ENCODE results near the gene ELMO2. TPM values are rescaled to one million over a fixed set of nuclear protein-coding genes. Genes with fewer than 3 reads are reported as not detected.

Gene ELMO2
- total RNA-seq, 6 donors from 2014 or later: 36.4 to 103 (median 46.3) TPM

DNA sequence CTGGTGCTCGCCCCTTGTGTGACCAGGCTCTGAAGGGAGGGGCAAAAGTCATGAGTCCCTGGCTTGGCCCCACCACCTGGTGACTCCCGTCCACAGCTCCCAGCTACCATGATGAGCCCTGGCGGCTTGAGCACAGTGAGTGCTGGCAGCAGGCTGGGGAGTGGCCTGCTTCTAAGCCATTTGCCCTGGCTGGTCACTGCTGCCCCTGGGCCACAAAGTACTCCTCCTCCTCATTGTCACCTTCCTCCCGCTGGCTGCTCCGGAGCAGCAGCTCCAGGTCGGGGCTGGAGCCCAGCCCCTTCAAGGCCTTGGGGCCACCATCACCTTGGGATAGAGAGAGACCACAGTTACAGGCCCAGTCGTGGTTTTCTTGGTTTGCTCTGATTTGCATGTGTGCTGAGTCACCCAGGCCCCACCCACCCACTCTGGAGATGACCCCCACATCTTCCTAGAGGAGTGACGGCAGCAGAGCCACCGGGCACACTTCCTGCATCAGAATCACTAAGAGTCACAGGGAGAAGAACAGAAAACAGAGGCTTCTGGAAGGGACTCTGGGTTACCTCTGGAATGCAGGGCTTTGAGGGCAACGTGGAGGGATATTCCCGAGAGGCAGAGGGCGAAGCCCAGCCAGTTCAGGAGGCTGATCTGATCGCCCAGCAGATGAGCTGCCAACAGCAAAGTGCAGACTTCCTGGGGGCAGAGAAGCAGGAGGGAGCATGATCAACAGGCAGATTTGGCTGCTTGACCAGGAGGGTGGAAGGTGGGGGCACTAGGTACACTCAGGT, 56.0 kb downstream of the ELMO2 start:
- Histone ChIP-seq H3K4me3 (no peak overlapping the region), H3K27ac (no peak overlapping the region), H3K36me3 (peaks cover 0 to 57% (median 28%) of the 10 kb centered on the region in 4 donors), H3K4me1 (peaks cover 0 to 3% (median 0%) of the 10 kb centered on the region in 4 donors), H3K27me3 (no peaks in the 10 kb centered on the region), H3K9me3 (no peaks in the 10 kb centered on the region)
- no peak for TF ChIP-seq POLR2AphosphoS5 (IDR thresholded peaks at IDR 0.05)
- TF ChIP-seq, protein P1, sequence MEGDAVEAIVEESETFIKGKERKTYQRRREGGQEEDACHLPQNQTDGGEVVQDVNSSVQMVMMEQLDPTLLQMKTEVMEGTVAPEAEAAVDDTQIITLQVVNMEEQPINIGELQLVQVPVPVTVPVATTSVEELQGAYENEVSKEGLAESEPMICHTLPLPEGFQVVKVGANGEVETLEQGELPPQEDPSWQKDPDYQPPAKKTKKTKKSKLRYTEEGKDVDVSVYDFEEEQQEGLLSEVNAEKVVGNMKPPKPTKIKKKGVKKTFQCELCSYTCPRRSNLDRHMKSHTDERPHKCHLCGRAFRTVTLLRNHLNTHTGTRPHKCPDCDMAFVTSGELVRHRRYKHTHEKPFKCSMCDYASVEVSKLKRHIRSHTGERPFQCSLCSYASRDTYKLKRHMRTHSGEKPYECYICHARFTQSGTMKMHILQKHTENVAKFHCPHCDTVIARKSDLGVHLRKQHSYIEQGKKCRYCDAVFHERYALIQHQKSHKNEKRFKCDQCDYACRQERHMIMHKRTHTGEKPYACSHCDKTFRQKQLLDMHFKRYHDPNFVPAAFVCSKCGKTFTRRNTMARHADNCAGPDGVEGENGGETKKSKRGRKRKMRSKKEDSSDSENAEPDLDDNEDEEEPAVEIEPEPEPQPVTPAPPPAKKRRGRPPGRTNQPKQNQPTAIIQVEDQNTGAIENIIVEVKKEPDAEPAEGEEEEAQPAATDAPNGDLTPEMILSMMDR (IDR thresholded peaks at IDR 0.05): no peak
- no peak for TF ChIP-seq EP300 (IDR thresholded peaks at IDR 0.05)
- TF ChIP-seq POLR2A (IDR thresholded peaks at IDR 0.05): no peak
- DNase-seq (no peak), ATAC-seq (ENCODE audit: low FRiP score in 2 of 2) (peak in 1 of 2 donors; percentile 54)
- 59 to 70% methylated on average over 10 to 13 of the region's 13 CpGs for WGBS, 2 donors

DNA sequence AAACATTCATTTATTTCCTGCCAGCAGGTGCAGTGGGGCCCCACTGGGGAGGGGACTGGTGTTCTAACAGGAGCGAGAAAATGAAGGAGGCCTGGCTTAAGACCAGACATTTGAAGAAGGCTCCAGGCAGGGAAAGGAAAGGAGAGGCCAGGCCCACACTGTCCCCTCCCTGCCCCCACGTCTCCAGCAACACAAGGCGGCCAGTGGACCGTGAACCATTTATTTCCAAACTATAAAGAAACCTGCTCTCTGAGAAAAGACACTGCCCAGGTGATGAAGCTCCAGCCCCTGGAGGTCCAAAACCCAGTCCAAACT, 56.7 kb downstream of the ELMO2 start:
- ATAC-seq (ENCODE audit: low FRiP score in 2 of 2) (no peak), DNase-seq (no peak)
- TF ChIP-seq, protein P1 (IDR thresholded peaks at IDR 0.05): no peak
- TF ChIP-seq POLR2AphosphoS5 (IDR thresholded peaks at IDR 0.05) (no peak), EP300 (IDR thresholded peaks at IDR 0.05) (no peak), POLR2A (IDR thresholded peaks at IDR 0.05) (no peak)
- Histone ChIP-seq H3K27me3 (no peaks in the 10 kb centered on the region), H3K27ac (no peak overlapping the region), H3K4me1 (peaks cover 0 to 3% (median 0%) of the 10 kb centered on the region in 4 donors), H3K9me3 (no peaks in the 10 kb centered on the region), H3K36me3 (peaks cover 0 to 57% (median 25%) of the 10 kb centered on the region in 4 donors), H3K4me3 (no peak overlapping the region)
- whole genome bisulfite sequencing, 2 donors: 82 to 86% methylated on average over 4 of the region's 4 CpGs

DNA sequence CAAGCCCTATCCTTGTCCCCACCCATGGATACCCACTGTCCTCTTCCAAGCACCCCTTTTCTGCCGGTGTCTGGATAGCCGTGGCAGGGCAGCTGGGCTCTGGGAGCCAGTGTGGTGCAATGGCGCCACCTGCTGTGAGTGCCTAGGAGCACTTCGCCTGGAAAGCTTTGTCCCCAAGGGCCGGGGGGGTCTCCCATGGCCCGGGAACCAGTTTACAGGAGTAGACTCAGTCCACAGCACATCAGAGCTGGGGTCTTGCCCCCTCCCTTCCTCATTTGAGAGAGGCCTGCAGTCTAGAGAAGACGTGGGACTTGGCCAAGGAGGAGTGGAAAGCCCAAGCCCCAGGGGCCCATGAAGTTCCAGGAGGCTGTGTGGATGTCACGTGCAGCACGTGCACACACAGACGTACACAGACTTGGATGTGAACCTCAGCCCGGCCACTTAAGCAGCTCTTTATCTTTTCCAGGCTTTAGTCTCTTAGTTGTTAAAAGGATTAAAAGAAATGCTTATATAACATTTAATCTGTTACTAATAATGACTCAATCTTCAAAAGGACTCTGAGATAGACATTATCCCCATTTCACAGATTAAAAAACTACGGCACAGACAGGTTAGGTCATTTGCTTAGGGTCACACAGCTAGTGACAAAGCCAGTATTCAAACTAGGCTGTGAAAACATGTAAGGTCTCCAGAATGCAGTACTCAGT, 57.2 kb downstream of the ELMO2 start:
- peak; percentile 47 to 69 for DNase-seq
- peaks cover 0 to 57% (median 23%) of the 10 kb centered on the region in 4 donors for H3K36me3 ChIP-seq
- no peak overlapping the region for H3K4me3 ChIP-seq

DNA sequence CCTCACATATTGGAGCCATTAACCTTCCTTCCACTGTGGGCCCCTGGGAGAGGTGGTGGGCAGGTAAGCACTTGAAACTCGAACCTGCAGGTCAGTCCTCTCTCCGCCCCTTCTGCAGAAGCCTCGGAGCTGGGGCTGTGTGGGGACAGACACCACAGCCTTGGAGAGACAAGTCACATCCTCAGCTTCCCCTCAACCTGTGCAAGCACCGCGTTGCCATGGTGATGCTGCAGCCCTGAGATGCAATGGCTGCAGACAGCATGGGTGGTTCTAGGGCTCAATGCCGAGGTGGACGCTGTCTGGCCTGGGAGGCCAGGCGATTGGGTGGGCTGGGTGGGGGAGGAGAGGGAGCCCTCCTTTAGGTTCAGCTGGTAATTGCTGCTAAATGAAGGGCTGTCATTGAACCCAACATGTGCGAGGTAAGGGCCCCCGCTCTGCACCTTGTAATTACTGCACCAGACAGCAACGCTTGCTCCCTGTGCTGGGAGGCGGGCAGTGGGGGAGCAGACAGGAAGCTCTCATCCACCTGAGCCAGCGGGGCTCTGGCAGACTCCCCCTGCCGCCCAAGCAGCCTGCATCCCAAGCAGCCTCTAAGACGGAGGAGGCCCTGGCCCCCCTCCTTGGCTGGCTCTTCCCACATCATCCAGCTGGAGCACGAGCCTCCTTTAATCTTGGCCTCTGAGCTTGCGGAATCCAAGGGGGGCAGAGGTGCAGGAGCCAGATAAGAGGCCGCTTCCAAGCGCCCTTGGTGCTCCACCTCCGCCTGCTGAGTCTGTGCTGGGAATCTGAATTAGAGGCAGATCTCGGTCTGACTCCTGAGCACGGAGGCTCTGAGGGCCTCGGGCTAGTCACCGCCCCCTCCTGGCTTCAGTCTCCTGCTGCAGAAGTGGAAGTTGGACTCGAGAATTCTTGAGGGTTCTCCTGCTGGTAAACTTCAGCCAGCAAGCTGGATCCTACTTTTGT, 58.3 kb downstream of the ELMO2 start:
- no peak overlapping the region for H3K27ac ChIP-seq
- no peaks in the 10 kb centered on the region for H3K27me3 ChIP-seq
- H3K9me3 ChIP-seq: no peaks in the 10 kb centered on the region
- DNase-seq (no peak), ATAC-seq (ENCODE audit: low FRiP score in 2 of 2) (peak in 1 of 2 donors; percentile 59)
- 69 to 80% methylated on average over 9 to 21 of the region's 25 CpGs for WGBS, 2 donors
- no peak overlapping the region for H3K4me3 ChIP-seq
- peaks cover 0 to 7% (median 6%) of the 10 kb centered on the region in 4 donors for H3K4me1 ChIP-seq
- no peak for TF ChIP-seq EP300 (IDR thresholded peaks at IDR 0.05)
- peaks cover 0 to 57% (median 23%) of the 10 kb centered on the region in 4 donors for H3K36me3 ChIP-seq

More for the DNA sequence above, 57.2 kb downstream of the ELMO2 start:
- H3K27ac ChIP-seq: no peak overlapping the region
- peak; percentile 28 to 80 for ATAC-seq (ENCODE audit: low FRiP score in 2 of 2)
- no peaks in the 10 kb centered on the region for H3K27me3 ChIP-seq
- no peak for TF ChIP-seq EP300 (IDR thresholded peaks at IDR 0.05)
- TF ChIP-seq, protein P1 (IDR thresholded peaks at IDR 0.05): peak; percentile 40 to 65 (median 46)
- H3K4me1 ChIP-seq: peaks cover 0 to 3% (median 0%) of the 10 kb centered on the region in 4 donors
- WGBS, 2 donors: 65 to 72% methylated on average over 12 of the region's 12 CpGs
- no peaks in the 10 kb centered on the region for H3K9me3 ChIP-seq

Measured in upper lobe of left lung (tissue), 6 donors.